AG04450 (cell line): ENCODE results near the gene AGK. TPM values are rescaled to one million over a fixed set of nuclear protein-coding genes. Genes with fewer than 3 reads are reported as not detected.

Experiments
- CTCF ChIA-PET: fragments of 300-600, 350-600 bp; formaldehyde crosslinking; extraction: SDS; loops from one replicate; lab custom pipeline; 2022; ENCODE audit warnings: antibody characterized with exemption, inconsistent platforms; lab: Charles Lee
- POLR2A ChIA-PET: fragments of 350-600 bp; formaldehyde crosslinking; extraction: SDS; loops from one replicate; lab custom pipeline; 2021; ENCODE audit warnings: antibody characterized with exemption, inconsistent platforms; lab: Yijun Ruan, JAX
- DNase-seq: peaks from one replicate; pipeline ENCODE4 v3.0.0-alpha.2; 2011; ENCODE audit warnings: low read depth, low spot score
- H3K27ac ChIP-seq: one replicate; pipeline ENCODE4 v1.5.1; 2012; ENCODE audit warnings: low read depth, low read length, control low read depth
- H3K27me3 ChIP-seq: one replicate; pipeline ENCODE4 v1.6.0; 2012; ENCODE audit warnings: low read length; ENCODE audit not compliant: control insufficient read depth, insufficient read depth
- H3K4me3 ChIP-seq: 2 replicates; pipeline ENCODE4 v1.5.1; 2011; ENCODE audit warnings: mild to moderate bottlenecking, low read depth, low read length, control low read depth
- H3K9me3 ChIP-seq: 2 replicates; pipeline ENCODE4 v1.5.1; 2012; ENCODE audit warnings: low read length; ENCODE audit not compliant: control insufficient read depth, insufficient read depth
- polyA plus RNA-seq: library from polyadenylated mRNA; depleted of rRNA; stranded (reverse); fragments of >200 nt; gene quantifications from 2 replicates; pipeline ENCODE4 v1.2.3, GENCODE V29; 2011
- TF ChIP-seq, protein P1 (sequence below): IDR thresholded peaks from 2 replicates; pipeline ENCODE4 v1.5.1; 2011; ENCODE audit warnings: low read depth, low read length, control low read depth, inconsistent platforms

Gene AGK
- polyA plus RNA-seq, 1 experiment, result 42.5 TPM

DNA sequence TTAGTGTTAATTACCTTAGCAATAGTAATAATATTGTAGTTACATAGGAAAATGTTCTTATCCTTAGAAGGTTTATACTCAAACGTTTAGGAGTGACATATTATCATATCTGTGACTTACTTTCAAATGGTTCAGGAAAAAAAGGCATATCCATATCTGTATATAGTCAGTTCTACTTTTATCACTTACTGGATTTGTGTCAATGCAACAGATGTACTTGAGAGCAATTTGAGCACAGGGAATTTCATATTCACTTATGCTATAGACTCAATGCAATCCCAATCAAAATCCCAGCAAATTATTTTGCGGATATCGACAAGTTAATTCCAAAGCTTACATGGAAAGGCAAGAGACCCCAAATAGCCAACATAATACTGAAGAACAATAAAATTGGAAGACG is 140.8 kb downstream of the AGK start:
- CTCF ChIA-PET, result no interaction called here
- DNase-seq, result no peak
- Histone ChIP-seq H3K4me3 (no peak overlapping the region), H3K9me3 (no peaks in the 10 kb centered on the region), H3K27me3 (no peaks in the 10 kb centered on the region), H3K27ac (no peak overlapping the region)
- POLR2A ChIA-PET, result no interaction called here
- TF ChIP-seq, protein P1, sequence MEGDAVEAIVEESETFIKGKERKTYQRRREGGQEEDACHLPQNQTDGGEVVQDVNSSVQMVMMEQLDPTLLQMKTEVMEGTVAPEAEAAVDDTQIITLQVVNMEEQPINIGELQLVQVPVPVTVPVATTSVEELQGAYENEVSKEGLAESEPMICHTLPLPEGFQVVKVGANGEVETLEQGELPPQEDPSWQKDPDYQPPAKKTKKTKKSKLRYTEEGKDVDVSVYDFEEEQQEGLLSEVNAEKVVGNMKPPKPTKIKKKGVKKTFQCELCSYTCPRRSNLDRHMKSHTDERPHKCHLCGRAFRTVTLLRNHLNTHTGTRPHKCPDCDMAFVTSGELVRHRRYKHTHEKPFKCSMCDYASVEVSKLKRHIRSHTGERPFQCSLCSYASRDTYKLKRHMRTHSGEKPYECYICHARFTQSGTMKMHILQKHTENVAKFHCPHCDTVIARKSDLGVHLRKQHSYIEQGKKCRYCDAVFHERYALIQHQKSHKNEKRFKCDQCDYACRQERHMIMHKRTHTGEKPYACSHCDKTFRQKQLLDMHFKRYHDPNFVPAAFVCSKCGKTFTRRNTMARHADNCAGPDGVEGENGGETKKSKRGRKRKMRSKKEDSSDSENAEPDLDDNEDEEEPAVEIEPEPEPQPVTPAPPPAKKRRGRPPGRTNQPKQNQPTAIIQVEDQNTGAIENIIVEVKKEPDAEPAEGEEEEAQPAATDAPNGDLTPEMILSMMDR, result no peak

DNA sequence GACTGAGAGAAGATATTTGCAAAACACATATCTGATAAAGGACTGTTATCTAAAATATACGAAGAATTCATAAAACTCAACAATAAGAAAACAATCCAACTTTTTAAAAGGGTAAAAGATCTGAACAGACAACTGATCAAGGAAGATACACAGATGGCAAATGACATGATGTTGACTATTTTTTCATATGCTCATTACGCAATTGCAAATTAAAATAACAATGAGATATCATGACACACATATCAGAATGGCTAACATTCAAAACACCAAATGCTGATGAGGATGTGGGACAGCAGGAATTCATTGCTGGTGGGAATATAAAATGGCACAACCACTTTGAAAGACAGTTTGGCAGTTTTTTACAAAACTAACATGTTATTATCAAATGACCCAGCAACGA is 141.9 kb downstream of the AGK start:
- DNase-seq, result no peak
- H3K4me3 ChIP-seq, result no peak overlapping the region
- H3K27ac ChIP-seq, result no peak overlapping the region
- ChIA-PET CTCF (interaction anchor here (1.3 kb wide), 1 partner anchor 43 kb away, joined by 3 read pairs; no protein-coding TSS in a partner anchor), POLR2A (no interaction called here)
- TF ChIP-seq, protein P1, result no peak
- H3K9me3 ChIP-seq, result no peaks in the 10 kb centered on the region
- no peaks in the 10 kb centered on the region for H3K27me3 ChIP-seq

DNA sequence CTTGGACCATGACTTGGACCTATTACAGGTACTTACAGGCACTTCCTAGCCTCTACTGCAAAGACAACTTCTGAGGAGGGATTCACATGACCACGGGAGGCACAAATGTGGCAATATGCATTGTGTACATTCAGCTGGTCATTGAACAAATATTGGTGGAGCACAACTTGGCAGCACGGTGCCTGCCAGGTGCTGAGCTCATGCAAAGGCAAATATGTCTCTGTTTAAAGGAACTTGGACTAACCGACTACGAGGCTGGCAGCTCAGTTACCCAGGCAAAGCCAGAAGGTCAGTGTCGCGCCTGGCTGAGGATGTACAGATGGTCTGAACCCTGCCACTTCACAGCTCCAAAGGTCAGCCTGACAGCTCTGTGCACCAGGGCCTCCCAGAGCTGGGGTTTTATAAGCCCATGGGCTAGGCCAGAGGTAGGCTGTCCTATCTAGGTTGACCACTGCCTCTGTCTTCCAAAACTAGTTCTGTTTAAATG is 144.6 kb downstream of the AGK start:
- Histone ChIP-seq H3K4me3 (no peak overlapping the region), H3K9me3 (no peaks in the 10 kb centered on the region), H3K27ac (no peak overlapping the region), H3K27me3 (no peaks in the 10 kb centered on the region)
- no peak for DNase-seq
- ChIA-PET CTCF (interaction anchor here (1.0 kb wide), 1 partner anchor 42 kb away, joined by 4 read pairs; no protein-coding TSS in a partner anchor), POLR2A (no interaction called here)
- TF ChIP-seq, protein P1, result no peak

DNA sequence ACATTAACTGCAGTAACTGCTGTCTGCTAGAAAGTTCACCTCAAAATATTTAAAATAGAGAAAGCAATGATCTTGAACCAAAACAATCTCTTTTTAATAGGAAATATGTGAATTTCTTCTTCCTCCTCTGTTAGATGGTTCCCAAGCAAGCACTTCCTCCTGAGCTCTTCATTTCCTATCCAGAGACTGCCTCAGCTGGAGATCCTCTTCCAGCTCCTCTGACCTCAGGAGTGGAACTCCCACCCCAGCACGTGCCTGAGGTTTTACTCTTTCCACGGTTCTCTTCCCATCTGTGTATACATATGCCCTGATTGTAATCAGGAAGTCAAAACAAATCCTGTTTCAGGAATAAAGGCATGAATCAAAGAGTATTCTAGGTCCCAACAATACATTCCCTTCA is 145.1 kb downstream of the AGK start:
- Histone ChIP-seq H3K27ac (no peak overlapping the region), H3K9me3 (no peaks in the 10 kb centered on the region), H3K27me3 (no peaks in the 10 kb centered on the region), H3K4me3 (no peak overlapping the region)
- ChIA-PET CTCF (interaction anchor here (1.0 to 1.1 kb wide), 2 partner anchors 41 to 42 kb away, joined by 3 to 4 read pairs; partner anchors contain the start of gene SSBP1), POLR2A (interaction anchor here (0.8 kb wide), 1 partner anchor 42 kb away, joined by 3 read pairs; the partner anchor contains the start of gene SSBP1)
- DNase-seq, result no peak
- TF ChIP-seq, protein P1, result no peak

DNA sequence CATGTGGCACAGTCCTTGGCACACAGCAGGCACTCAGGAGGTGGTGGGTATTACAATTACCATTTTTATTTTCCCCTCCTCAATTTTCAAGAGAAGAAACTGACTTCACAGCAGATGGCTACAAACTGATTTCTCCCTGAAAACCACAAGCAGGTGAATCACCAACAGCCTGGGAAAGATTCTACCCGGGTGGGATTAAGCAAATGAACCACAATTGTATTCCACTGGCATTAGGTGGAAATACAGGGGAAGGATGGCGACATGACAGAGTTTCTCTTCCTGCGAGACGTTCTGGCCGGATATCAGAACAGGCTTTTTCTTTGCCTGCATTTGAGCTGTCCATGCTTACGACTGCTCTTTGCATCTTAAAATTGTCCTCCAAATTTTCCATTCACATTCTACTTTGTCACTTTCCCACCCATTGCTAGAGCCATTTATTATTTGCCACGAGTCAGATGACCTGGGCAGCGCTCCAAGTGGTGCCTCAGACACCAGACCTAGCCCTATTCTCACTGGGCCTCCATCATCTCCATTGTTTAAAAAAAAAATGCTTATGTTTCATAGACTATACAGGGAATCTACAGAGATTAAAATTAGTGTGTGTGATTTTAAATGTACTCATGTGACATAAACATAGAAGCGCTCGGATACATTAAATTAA is 146.1 kb downstream of the AGK start:
- Histone ChIP-seq H3K9me3 (no peaks in the 10 kb centered on the region), H3K4me3 (no peak overlapping the region), H3K27ac (no peak overlapping the region), H3K27me3 (no peaks in the 10 kb centered on the region)
- POLR2A ChIA-PET, result interaction anchor here (0.8 kb wide), 1 partner anchor 41 kb away, joined by 3 read pairs; the partner anchor contains the start of gene SSBP1
- TF ChIP-seq, protein P1, result no peak
- CTCF ChIA-PET, result interaction anchor here (1.1 kb wide), 1 partner anchor 40 kb away, joined by 3 read pairs; the partner anchor contains the start of gene SSBP1
- DNase-seq, result peak; percentile 11
